Thyroid gland (tissue), 4 donors: ENCODE measurements around the gene CARD8. TPM values are rescaled to one million over a fixed set of nuclear protein-coding genes. Genes with fewer than 3 reads are reported as not detected.
"Not testable (repeated sequence)": the region's sequence is repeated elsewhere in the genome, so short reads cannot be mapped to it uniquely, and the experiment has no call there.

ENCODE experiments used
- DNase-seq, 2 donors: peaks; one replicate each; pipeline ENCODE4 v3.0.0-alpha.2; 2019
- H3K27ac ChIP-seq, 3 donors: fragments of 200-600 bp; sonication (generic); 1 replicate in 2 of 3; 2 replicates in 1 of 3; pipeline ENCODE4 v1.5.1; 2016 to 2019; ENCODE audit warnings: mild to moderate bottlenecking in 1 of 3, moderate library complexity in 1 of 3
- H3K27me3 ChIP-seq: fragments of 200-600 bp; sonication (generic); one replicate; pipeline ENCODE4 v1.5.1; 2019
- H3K36me3 ChIP-seq, 2 donors: fragments of 200-600 bp; sonication (generic); one replicate each; pipeline ENCODE4 v1.5.1; 2016 to 2019
- H3K4me1 ChIP-seq, 2 donors: fragments of 200-600 bp; sonication (generic); one replicate each; pipeline ENCODE4 v1.5.1; 2017 to 2019
- H3K4me3 ChIP-seq, 3 donors: fragments of 200-600 bp; sonication (generic); replicated peaks in 1 of 3; 1 replicate in 2 of 3; 2 replicates in 1 of 3; pipeline ENCODE4 v1.5.1; 2016; ENCODE audit warnings: mild to moderate bottlenecking in 1 of 3
- H3K9me3 ChIP-seq: fragments of 200-600 bp; sonication (generic); one replicate; pipeline ENCODE4 v1.5.1; 2017
- POLR2A ChIP-seq, 2 donors: fragments of 450-650 bp; IDR thresholded peaks; one replicate each; pipeline ENCODE4 v1.6.1; 2017; ENCODE audit warnings: antibody characterized with exemption in 2 of 2, mild to moderate bottlenecking in 2 of 2, moderate library complexity in 1 of 2
- WGBS, 2 donors: methylation state at CpG; one replicate each; pipeline ENCODE4 v1.1.5; 2017; 5-methylcytosine and 5-hydroxymethylcytosine counted together
- intact Hi-C: fragments of 100-400 bp; cut with DNase I; formaldehyde crosslinking; loops from one replicate; pipeline ENCODE4 v1.15.1; 2023
- total RNA-seq, 4 donors: library from RNA; depleted of rRNA; stranded (reverse); fragments of >200 nt; gene quantifications; one replicate each; pipeline ENCODE4 v1.2.3, GENCODE V29; 2016
- TF ChIP-seq, protein P1 (sequence below), 6 experiments: fragments of 200-600 bp in 3 of 6; fragments of 450-650 bp in 3 of 6; sonication (generic) in 3 of 6; IDR thresholded peaks; one replicate each; pipeline ENCODE4 v1.5.1; 2016 to 2019; ENCODE audit warnings: antibody characterized with exemption in 6 of 6, mild to moderate bottlenecking in 2 of 6, inconsistent platforms in 1 of 6, moderate library complexity in 1 of 6

The CARD8 gene
- total RNA-seq, 4 donors from 2014 or later, result 37.0 to 58.9 (median 57.7) TPM

GRCh38 chr19:48249502-48250014 is 6.2 kb downstream of the CARD8 start:
- Histone ChIP-seq H3K36me3 (no peaks in the 10 kb centered on the region), H3K27ac (peak overlapping the region in 2 of 3 donors; percentile 32 to 47), H3K27me3 (no peaks in the 10 kb centered on the region), H3K4me3 (no peak overlapping the region), H3K9me3 (no peaks in the 10 kb centered on the region), H3K4me1 (peaks cover 25 to 37% of the 10 kb centered on the region in 2 donors)
- intact Hi-C loops, result loop anchor here (10.0 kb wide), 2 partner anchors 45 to 135 kb away; partner anchors contain the start of gene PLA2G4C
- WGBS, 2 donors, result 74 to 85% methylated on average over 13 of the region's 13 CpGs
- TF ChIP-seq POLR2A (IDR thresholded peaks at IDR 0.05), result no peak
- TF ChIP-seq, protein P1, sequence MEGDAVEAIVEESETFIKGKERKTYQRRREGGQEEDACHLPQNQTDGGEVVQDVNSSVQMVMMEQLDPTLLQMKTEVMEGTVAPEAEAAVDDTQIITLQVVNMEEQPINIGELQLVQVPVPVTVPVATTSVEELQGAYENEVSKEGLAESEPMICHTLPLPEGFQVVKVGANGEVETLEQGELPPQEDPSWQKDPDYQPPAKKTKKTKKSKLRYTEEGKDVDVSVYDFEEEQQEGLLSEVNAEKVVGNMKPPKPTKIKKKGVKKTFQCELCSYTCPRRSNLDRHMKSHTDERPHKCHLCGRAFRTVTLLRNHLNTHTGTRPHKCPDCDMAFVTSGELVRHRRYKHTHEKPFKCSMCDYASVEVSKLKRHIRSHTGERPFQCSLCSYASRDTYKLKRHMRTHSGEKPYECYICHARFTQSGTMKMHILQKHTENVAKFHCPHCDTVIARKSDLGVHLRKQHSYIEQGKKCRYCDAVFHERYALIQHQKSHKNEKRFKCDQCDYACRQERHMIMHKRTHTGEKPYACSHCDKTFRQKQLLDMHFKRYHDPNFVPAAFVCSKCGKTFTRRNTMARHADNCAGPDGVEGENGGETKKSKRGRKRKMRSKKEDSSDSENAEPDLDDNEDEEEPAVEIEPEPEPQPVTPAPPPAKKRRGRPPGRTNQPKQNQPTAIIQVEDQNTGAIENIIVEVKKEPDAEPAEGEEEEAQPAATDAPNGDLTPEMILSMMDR (IDR thresholded peaks at IDR 0.05), result no peak
- DNase-seq, result peak in 1 of 2 donors; percentile 11

GRCh38 chr19:48248081-48248833 is 7.5 kb downstream of the CARD8 start:
- Histone ChIP-seq H3K27ac (no peak overlapping the region), H3K4me1 (peaks cover 16 to 30% of the 10 kb centered on the region in 2 donors), H3K4me3 (no peak overlapping the region), H3K36me3 (no peaks in the 10 kb centered on the region), H3K27me3 (no peaks in the 10 kb centered on the region), H3K9me3 (no peaks in the 10 kb centered on the region)
- intact Hi-C loops, result no loop called here
- TF ChIP-seq POLR2A (IDR thresholded peaks at IDR 0.05), result no peak
- TF ChIP-seq, protein P1 (IDR thresholded peaks at IDR 0.05), result no peak
- 83 to 84% methylated on average over 7 of the region's 7 CpGs for WGBS, 2 donors
- no peak for DNase-seq

DNA sequence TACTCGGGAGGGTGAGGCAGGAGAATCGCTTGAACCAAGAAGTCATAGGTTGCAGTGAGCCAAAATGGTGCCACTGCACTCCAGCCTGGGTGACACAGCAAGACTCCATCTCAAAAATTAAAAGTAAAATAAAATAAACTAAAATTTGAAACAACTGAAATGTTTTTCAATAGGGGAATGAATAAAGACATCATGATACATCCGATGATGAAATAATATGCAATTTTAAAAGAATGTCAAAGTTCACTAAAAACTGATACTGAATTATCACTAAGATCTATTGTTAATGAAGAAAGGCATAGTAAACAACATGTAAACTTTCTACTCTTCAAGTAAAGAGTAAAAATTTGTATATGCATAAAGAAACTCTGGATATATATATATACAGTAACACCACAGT is 8.5 kb downstream of the CARD8 start:
- DNase-seq, result no peak
- H3K4me3 ChIP-seq, result no peak overlapping the region
- H3K4me1 ChIP-seq, result peaks cover 16 to 27% of the 10 kb centered on the region in 2 donors
- no peak for TF ChIP-seq POLR2A (IDR thresholded peaks at IDR 0.05)
- TF ChIP-seq, protein P1 (IDR thresholded peaks at IDR 0.05), result no peak
- intact Hi-C loops, result no loop called here
- H3K9me3 ChIP-seq, result no peaks in the 10 kb centered on the region
- H3K36me3 ChIP-seq, result no peaks in the 10 kb centered on the region
- H3K27me3 ChIP-seq, result no peaks in the 10 kb centered on the region
- WGBS, 2 donors, result 97 to 99% methylated on average over 3 of the region's 3 CpGs
- H3K27ac ChIP-seq, result peak overlapping the region in 2 of 3 donors; percentile 42 to 61

DNA sequence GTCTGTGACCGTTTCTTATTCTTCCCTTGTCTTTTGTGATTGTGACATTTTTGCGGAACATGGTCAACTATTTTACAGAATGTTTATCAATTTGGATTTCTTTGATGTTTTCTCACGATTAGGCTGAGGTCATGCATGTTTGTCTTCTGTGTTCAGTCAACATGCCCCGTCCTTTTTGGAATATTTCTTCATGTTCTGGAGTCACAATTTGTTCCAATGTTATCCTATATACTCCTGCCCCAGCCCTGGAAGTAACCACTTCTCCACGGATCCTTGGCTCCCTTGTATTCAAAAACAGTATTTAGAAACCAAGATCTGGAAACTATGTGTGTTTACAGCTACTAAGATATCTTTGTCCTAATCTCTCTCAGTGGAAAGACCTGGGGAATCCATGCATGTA is 9.6 kb downstream of the CARD8 start:
- intact Hi-C loops, result no loop called here
- Histone ChIP-seq H3K4me1 (peaks cover 16 to 27% of the 10 kb centered on the region in 2 donors), H3K36me3 (no peaks in the 10 kb centered on the region), H3K27me3 (no peaks in the 10 kb centered on the region), H3K27ac (peak overlapping the region in 2 of 3 donors; percentile 42 to 61), H3K9me3 (no peaks in the 10 kb centered on the region), H3K4me3 (no peak overlapping the region)
- no peak for DNase-seq
- TF ChIP-seq, protein P1 (IDR thresholded peaks at IDR 0.05), result no peak
- TF ChIP-seq POLR2A (IDR thresholded peaks at IDR 0.05), result no peak
- WGBS, 2 donors, result 53 to 56% methylated on average over 5 of the region's 5 CpGs

- Histone ChIP-seq H3K4me3 (no peak overlapping the region), H3K27me3 (no peaks in the 10 kb centered on the region), H3K9me3 (no peaks in the 10 kb centered on the region), H3K36me3 (peaks cover 0 to 11% of the 10 kb centered on the region in 2 donors), H3K4me1 (peaks cover 9 to 27% of the 10 kb centered on the region in 2 donors), H3K27ac (peak overlapping the region in 2 of 3 donors; percentile 6 to 20)
- no peak for TF ChIP-seq POLR2A (IDR thresholded peaks at IDR 0.05)
- TF ChIP-seq, protein P1 (IDR thresholded peaks at IDR 0.05), result no peak
- intact Hi-C loops, result no loop called here
- WGBS, 2 donors, result 62 to 78% methylated on average over 5 of the region's 5 CpGs
- DNase-seq, result no peak
Observed at GRCh38 chr19:48244281-48244680, 11.4 kb downstream of the CARD8 start.

GRCh38 chr19:48241771-48242170 is 13.9 kb downstream of the CARD8 start:
- H3K9me3 ChIP-seq, intact Hi-C loops, H3K4me3 ChIP-seq, H3K27me3 ChIP-seq, DNase-seq, H3K27ac ChIP-seq: not testable (repeated sequence)
- 97% methylated on average over 6 of the region's 6 CpGs for WGBS, 2 donors
- Histone ChIP-seq H3K4me1 (peaks cover 9 to 20% of the 10 kb centered on the region in 2 donors), H3K36me3 (peaks cover 4 to 16% of the 10 kb centered on the region in 2 donors)
